ENCODE measurements around the gene NAA80.

The NAA80 gene

GRCh38 chr3:50278123-50278879 is 20.9 kb downstream of the NAA80 start:
- no peak overlapping the region for H3K27ac ChIP-seq
- H3K9ac ChIP-seq, result no peak overlapping the region
- no peaks in the 10 kb centered on the region for H3K79me2 ChIP-seq (ENCODE audit: insufficient read depth, low read depth)
- no peaks in the 10 kb centered on the region for H4K20me1 ChIP-seq (ENCODE audit: insufficient read depth)
- TF ChIP-seq, protein P1, sequence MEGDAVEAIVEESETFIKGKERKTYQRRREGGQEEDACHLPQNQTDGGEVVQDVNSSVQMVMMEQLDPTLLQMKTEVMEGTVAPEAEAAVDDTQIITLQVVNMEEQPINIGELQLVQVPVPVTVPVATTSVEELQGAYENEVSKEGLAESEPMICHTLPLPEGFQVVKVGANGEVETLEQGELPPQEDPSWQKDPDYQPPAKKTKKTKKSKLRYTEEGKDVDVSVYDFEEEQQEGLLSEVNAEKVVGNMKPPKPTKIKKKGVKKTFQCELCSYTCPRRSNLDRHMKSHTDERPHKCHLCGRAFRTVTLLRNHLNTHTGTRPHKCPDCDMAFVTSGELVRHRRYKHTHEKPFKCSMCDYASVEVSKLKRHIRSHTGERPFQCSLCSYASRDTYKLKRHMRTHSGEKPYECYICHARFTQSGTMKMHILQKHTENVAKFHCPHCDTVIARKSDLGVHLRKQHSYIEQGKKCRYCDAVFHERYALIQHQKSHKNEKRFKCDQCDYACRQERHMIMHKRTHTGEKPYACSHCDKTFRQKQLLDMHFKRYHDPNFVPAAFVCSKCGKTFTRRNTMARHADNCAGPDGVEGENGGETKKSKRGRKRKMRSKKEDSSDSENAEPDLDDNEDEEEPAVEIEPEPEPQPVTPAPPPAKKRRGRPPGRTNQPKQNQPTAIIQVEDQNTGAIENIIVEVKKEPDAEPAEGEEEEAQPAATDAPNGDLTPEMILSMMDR (conservative IDR thresholded peaks at IDR 0.05; ENCODE audit: low read depth, low read length), result no peak
- no peak overlapping the region for H2AFZ ChIP-seq (ENCODE audit: low read depth)
- peaks cover 9% of the 10 kb centered on the region; the same call in 1 of the 2 replicates for H3K27me3 ChIP-seq (ENCODE audit: insufficient read depth, low read depth)
- H3K4me2 ChIP-seq, result no peak overlapping the region
- H3K4me1 ChIP-seq (ENCODE audit: low read depth, poor library complexity, severe bottlenecking), result no peaks in the 10 kb centered on the region
- no peak overlapping the region for H3K4me3 ChIP-seq (IDR thresholded peaks at IDR 0.05; ENCODE audit: insufficient read depth, low read depth, low read length)
- no peaks in the 10 kb centered on the region for H3K36me3 ChIP-seq (ENCODE audit: insufficient read depth)

DNA sequence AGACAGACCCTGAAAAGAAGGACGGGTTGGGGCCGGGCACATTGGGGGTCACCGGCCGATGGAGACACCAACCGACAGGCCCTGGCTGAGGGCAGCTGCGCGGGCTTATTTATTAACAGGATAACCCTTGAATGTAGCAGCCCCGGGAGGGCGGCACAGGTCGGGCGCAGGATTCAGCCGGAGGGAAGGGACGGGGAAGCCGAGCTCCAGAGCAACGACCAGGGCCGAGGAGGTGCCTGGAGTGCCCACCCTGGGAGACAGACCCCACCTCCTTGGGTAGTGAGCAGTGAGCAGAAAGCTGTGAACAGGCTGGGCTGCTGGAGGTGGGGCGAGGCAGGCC is 22.5 kb downstream of the NAA80 start:
- TF ChIP-seq, protein P1 (conservative IDR thresholded peaks at IDR 0.05; ENCODE audit: low read depth, low read length), result no peak
- Histone ChIP-seq H4K20me1 (ENCODE audit: insufficient read depth) (no peaks in the 10 kb centered on the region), H3K4me3 (IDR thresholded peaks at IDR 0.05; ENCODE audit: insufficient read depth, low read depth, low read length) (no peak overlapping the region), H3K4me1 (ENCODE audit: low read depth, poor library complexity, severe bottlenecking) (no peaks in the 10 kb centered on the region), H3K27me3 (ENCODE audit: insufficient read depth, low read depth) (peaks cover 9% of the 10 kb centered on the region; the same call in 1 of the 2 replicates), H3K36me3 (ENCODE audit: insufficient read depth) (no peaks in the 10 kb centered on the region), H3K27ac (no peak overlapping the region), H3K79me2 (ENCODE audit: insufficient read depth, low read depth) (no peaks in the 10 kb centered on the region), H3K9ac (no peak overlapping the region), H3K4me2 (no peak overlapping the region), H2AFZ (ENCODE audit: low read depth) (no peak overlapping the region)

DNA sequence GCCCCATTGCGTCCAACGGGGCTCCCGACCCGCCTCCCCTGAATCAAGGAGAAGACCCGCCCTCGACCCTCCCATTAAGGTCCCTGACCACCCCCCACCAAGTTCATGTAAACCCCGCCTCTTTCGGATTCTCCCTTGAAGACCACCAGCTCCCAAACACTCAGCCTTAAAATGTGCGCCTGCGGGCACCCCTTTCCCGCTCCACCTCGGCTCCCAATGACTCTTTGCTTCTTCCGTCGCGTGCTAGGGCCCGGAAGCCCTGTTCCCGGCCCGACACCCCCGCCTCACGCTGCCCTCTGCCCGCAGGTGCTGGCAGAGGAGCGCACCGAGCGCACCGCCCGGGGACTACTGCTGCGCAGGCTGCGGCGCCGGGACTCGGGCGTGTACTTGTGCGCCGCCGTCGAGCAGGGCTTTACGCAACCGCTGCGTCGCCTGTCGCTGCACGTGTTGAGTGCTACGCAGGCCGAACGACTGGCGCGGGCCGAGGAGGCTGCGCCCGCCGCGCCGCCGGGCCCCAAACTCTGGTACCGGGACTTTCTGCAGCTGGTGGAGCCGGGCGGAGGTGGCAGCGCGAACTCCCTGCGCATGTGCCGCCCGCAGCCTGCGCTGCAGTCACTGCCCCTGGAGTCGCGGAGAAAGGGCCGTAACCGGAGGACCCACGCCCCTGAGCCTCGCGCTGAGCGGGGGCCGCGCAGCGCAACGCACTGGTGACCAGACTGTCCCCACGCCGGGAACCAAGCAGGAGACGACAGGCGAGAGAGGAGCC is 23.0 kb downstream of the NAA80 start:
- Histone ChIP-seq H3K4me1 (ENCODE audit: low read depth, poor library complexity, severe bottlenecking) (no peaks in the 10 kb centered on the region), H3K27me3 (ENCODE audit: insufficient read depth, low read depth) (peaks cover 9% of the 10 kb centered on the region; the same call in 1 of the 2 replicates), H3K9ac (no peak overlapping the region), H3K4me2 (no peak overlapping the region), H3K79me2 (ENCODE audit: insufficient read depth, low read depth) (no peaks in the 10 kb centered on the region), H4K20me1 (ENCODE audit: insufficient read depth) (no peaks in the 10 kb centered on the region), H3K27ac (no peak overlapping the region), H3K4me3 (IDR thresholded peaks at IDR 0.05; ENCODE audit: insufficient read depth, low read depth, low read length) (no peak overlapping the region), H2AFZ (ENCODE audit: low read depth) (no peak overlapping the region), H3K36me3 (ENCODE audit: insufficient read depth) (no peaks in the 10 kb centered on the region)
- TF ChIP-seq, protein P1 (conservative IDR thresholded peaks at IDR 0.05; ENCODE audit: low read depth, low read length), result no peak

GRCh38 chr3:50275141-50275995 is 23.8 kb downstream of the NAA80 start:
- Histone ChIP-seq H3K4me3 (IDR thresholded peaks at IDR 0.05; ENCODE audit: insufficient read depth, low read depth, low read length) (no peak overlapping the region), H3K4me2 (no peak overlapping the region), H3K9ac (no peak overlapping the region), H3K27ac (no peak overlapping the region), H2AFZ (ENCODE audit: low read depth) (no peak overlapping the region), H3K79me2 (ENCODE audit: insufficient read depth, low read depth) (no peaks in the 10 kb centered on the region), H3K36me3 (ENCODE audit: insufficient read depth) (no peaks in the 10 kb centered on the region), H3K4me1 (ENCODE audit: low read depth, poor library complexity, severe bottlenecking) (no peaks in the 10 kb centered on the region), H3K27me3 (ENCODE audit: insufficient read depth, low read depth) (peaks cover 9% of the 10 kb centered on the region; the same call in 1 of the 2 replicates), H4K20me1 (ENCODE audit: insufficient read depth) (no peaks in the 10 kb centered on the region)
- TF ChIP-seq, protein P1 (conservative IDR thresholded peaks at IDR 0.05; ENCODE audit: low read depth, low read length), result no peak

All from KMS-11 (cell line).